Measurements from ENCODE around the gene CAT. TPM values are rescaled to one million over a fixed set of nuclear protein-coding genes. Genes with fewer than 3 reads are reported as not detected.

The CAT gene
- total RNA-seq, 3 donors from 2014 or later, result 75.7 to 111 (median 89.5) TPM

- H3K9me3 ChIP-seq, result no peaks in the 10 kb centered on the region
- ATAC-seq (no peak), DNase-seq (no peak)
- no peaks in the 10 kb centered on the region for H3K4me1 ChIP-seq (ENCODE audit: low read depth)
- no peak overlapping the region for H3K4me3 ChIP-seq
- no peak for TF ChIP-seq CTCF (IDR thresholded peaks at IDR 0.05)
- H3K36me3 ChIP-seq (ENCODE audit: low read depth), result no peaks in the 10 kb centered on the region
- intact Hi-C loops (cut with DNase I, micrococcal nuclease), result no loop called here
These were observed 82.5 kb downstream of the CAT start for GRCh38 chr11:34521265-34521664.

Other genes with a start within 250 kb of the CAT start
- 10 to 100 TPM; 12.8 to 16.8 (median 14.3) TPM for gene ABTB2, start 80.9 kb upstream of the CAT start, total RNA-seq
- gene ELF5, start 74.9 kb downstream of the CAT start, total RNA-seq, result not detected
- 100 to 1,000 TPM; 125 to 372 (median 259) TPM for gene EHF, start 182.2 kb downstream of the CAT start, total RNA-seq

Data from mucosa of descending colon (tissue), 3 donors.